ENCODE results near the gene EMILIN2.
A peak's percentile ranks its signal among the peaks of the same experiment; 100 is the strongest.

Gene EMILIN2

DNA sequence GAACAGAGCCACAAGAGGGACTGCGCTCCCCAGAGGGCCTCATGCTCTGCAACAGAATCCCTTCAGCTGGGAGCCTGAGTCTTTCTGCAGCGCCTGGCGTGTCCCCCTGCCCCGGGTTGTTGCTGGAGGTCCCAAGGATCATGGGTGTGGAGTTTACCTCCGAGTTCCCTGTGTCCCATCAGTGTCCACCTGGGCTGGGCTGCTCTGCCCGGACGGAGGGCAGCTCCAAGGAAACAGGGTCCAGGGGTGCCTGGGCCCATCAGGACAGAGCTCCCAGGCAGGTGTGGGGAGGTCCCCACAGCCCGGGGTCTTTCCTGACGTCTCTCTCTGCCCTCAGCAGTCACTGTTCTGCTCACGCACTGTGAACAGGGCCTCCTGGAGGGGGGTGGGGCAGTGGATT is 63.5 kb downstream of the EMILIN2 start:
- no peak overlapping the region for H2AFZ ChIP-seq
- peaks cover 60% of the 10 kb centered on the region for H3K79me2 ChIP-seq
- peak overlapping the region; percentile 99 for H3K27ac ChIP-seq
- H3K27me3 ChIP-seq (ENCODE audit: control insufficient read depth, insufficient read depth, low read length), result no peaks in the 10 kb centered on the region
- H3K9me3 ChIP-seq (ENCODE audit: control insufficient read depth, low read length), result no peaks in the 10 kb centered on the region
- no peak overlapping the region for H3K4me3 ChIP-seq (ENCODE audit: low read depth, low read length)
- no peak overlapping the region for H3K4me2 ChIP-seq (ENCODE audit: low read length)
- H3K36me3 ChIP-seq (ENCODE audit: control insufficient read depth, insufficient read depth, low read length), result no peaks in the 10 kb centered on the region
- no peak overlapping the region for H3K9ac ChIP-seq
- TF ChIP-seq, protein P1, sequence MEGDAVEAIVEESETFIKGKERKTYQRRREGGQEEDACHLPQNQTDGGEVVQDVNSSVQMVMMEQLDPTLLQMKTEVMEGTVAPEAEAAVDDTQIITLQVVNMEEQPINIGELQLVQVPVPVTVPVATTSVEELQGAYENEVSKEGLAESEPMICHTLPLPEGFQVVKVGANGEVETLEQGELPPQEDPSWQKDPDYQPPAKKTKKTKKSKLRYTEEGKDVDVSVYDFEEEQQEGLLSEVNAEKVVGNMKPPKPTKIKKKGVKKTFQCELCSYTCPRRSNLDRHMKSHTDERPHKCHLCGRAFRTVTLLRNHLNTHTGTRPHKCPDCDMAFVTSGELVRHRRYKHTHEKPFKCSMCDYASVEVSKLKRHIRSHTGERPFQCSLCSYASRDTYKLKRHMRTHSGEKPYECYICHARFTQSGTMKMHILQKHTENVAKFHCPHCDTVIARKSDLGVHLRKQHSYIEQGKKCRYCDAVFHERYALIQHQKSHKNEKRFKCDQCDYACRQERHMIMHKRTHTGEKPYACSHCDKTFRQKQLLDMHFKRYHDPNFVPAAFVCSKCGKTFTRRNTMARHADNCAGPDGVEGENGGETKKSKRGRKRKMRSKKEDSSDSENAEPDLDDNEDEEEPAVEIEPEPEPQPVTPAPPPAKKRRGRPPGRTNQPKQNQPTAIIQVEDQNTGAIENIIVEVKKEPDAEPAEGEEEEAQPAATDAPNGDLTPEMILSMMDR (IDR thresholded peaks at IDR 0.05), result no peak
- H3K4me1 ChIP-seq, result peaks cover 76% of the 10 kb centered on the region

DNA sequence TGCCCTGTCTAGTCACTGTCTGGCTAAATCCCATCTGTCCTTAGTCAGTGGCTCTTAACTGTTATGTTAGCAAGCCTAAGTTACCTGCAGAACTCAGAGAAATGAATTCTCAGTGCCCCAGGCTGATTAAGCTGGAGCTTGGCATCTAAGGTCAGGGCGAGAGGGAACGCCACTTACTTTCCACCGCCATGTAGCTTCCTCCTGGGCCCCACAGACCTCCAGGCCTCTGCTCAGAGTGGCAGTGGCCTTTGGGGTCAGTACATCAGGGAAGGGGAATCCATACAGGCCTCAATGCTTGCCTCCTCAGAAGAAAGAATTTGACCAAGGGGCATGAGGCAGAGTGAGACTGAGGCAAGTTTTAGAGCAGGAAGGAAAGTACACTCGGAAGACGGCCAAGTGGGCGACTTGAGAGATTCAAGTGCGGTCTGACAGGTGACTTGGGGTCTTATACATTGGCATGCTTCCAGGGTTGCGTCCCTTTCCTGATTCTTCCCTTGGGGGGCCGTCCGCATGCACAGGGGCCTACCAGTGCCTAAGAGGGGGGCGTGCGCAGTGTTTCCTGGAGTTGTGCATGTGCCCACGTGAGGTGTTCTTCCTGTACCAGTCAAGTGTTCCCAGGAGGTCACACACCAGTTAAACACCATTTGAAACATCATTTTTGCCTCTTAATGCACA is 64.1 kb downstream of the EMILIN2 start:
- Histone ChIP-seq H3K4me3 (ENCODE audit: low read depth, low read length) (no peak overlapping the region), H3K79me2 (peaks cover 54% of the 10 kb centered on the region), H3K27me3 (ENCODE audit: control insufficient read depth, insufficient read depth, low read length) (no peaks in the 10 kb centered on the region), H3K36me3 (ENCODE audit: control insufficient read depth, insufficient read depth, low read length) (no peaks in the 10 kb centered on the region), H3K4me2 (ENCODE audit: low read length) (no peak overlapping the region), H3K9me3 (ENCODE audit: control insufficient read depth, low read length) (no peaks in the 10 kb centered on the region), H3K4me1 (peaks cover 83% of the 10 kb centered on the region), H3K9ac (no peak overlapping the region), H3K27ac (peak overlapping the region; percentile 99), H2AFZ (no peak overlapping the region)
- TF ChIP-seq, protein P1 (IDR thresholded peaks at IDR 0.05), result no peak

GRCh38 chr18:2911533-2911932 is 64.7 kb downstream of the EMILIN2 start:
- Histone ChIP-seq H3K4me2 (ENCODE audit: low read length) (peak overlapping the region; percentile 7), H3K27me3 (ENCODE audit: control insufficient read depth, insufficient read depth, low read length) (no peaks in the 10 kb centered on the region), H3K9ac (peak overlapping the region; percentile 20), H3K4me1 (peaks cover 89% of the 10 kb centered on the region), H3K4me3 (ENCODE audit: low read depth, low read length) (no peak overlapping the region), H3K79me2 (peaks cover 48% of the 10 kb centered on the region), H2AFZ (no peak overlapping the region), H3K27ac (peak overlapping the region; percentile 99), H3K36me3 (ENCODE audit: control insufficient read depth, insufficient read depth, low read length) (no peaks in the 10 kb centered on the region), H3K9me3 (ENCODE audit: control insufficient read depth, low read length) (no peaks in the 10 kb centered on the region)
- TF ChIP-seq, protein P1 (IDR thresholded peaks at IDR 0.05), result no peak

DNA sequence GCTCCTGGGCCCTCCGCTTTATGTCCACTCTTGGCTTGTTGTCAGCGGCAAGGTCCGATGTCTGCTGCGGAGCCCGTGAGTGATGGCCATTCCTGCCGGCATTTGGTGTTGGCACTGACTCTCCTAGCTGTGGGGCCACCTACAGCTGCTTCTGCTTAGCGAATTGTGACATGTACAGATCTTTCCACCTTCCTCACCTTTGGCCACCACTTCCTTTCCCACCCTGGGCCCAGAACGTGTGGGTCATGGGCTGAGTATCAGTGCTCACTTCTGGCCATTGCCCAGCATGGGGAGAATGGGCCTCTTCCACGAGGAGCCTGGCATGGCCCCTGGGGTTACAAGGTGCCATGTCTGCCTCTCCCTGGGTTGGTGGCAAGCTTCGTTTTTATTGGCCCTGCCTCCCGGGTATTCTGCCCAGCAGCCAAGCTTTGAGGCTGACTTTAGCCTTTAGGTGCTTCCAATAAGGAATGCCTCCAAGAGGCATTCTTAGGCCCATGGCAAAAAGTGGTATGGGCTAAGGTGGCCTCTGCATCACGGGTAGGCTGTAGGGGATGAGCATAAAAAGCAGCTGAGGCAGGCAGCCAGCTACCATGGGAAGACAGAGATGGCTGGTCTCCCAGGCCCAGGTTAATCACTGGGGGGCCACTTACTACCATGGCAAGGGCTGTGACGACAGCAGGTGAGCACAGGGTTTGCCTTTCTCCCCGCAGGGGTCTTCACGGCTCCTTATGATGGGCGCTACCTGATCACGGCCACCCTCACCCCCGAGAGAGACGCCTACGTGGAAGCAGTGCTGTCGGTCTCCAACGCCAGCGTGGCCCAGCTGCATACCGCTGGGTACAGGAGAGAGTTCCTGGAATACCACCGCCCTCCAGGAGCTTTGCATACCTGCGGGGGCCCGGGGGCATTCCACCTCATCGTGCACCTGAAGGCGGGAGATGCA is 65.8 kb downstream of the EMILIN2 start:
- H3K4me1 ChIP-seq, result peaks cover 99% of the 10 kb centered on the region
- H3K27ac ChIP-seq, result peak overlapping the region; percentile 99
- TF ChIP-seq, protein P1 (IDR thresholded peaks at IDR 0.05), result no peak
- H3K79me2 ChIP-seq, result peaks cover 41% of the 10 kb centered on the region
- H3K36me3 ChIP-seq (ENCODE audit: control insufficient read depth, insufficient read depth, low read length), result no peaks in the 10 kb centered on the region
- H3K4me2 ChIP-seq (ENCODE audit: low read length), result no peak overlapping the region
- H3K4me3 ChIP-seq (ENCODE audit: low read depth, low read length), result no peak overlapping the region
- no peak overlapping the region for H3K9ac ChIP-seq
- H2AFZ ChIP-seq, result no peak overlapping the region
- no peaks in the 10 kb centered on the region for H3K27me3 ChIP-seq (ENCODE audit: control insufficient read depth, insufficient read depth, low read length)
- no peaks in the 10 kb centered on the region for H3K9me3 ChIP-seq (ENCODE audit: control insufficient read depth, low read length)

Data from parathyroid adenoma (tissue), 2 donors.